AG09319 (cell line): ENCODE measurements around the gene LDB3.

ENCODE experiments used
- DNase-seq: peaks from one replicate; pipeline ENCODE4 v3.0.0-alpha.2; 2010; ENCODE audit warnings: low read depth; ENCODE audit errors: extremely low read depth
- CTCF ChIP-seq: IDR thresholded peaks from 2 replicates; pipeline ENCODE4 v1.5.1; 2011; ENCODE audit warnings: low read depth, mild to moderate bottlenecking, inconsistent platforms, low read length, moderate library complexity

Gene LDB3

GRCh38 chr10:86769991-86770390, 101.7 kb downstream of the LDB3 start:
- TF ChIP-seq CTCF, result no peak
- no peak for DNase-seq

- no peak for TF ChIP-seq CTCF
These were observed 102.2 kb downstream of the LDB3 start for GRCh38 chr10:86770412-86770960.

GRCh38 chr10:86773498-86773897, 105.2 kb downstream of the LDB3 start:
- TF ChIP-seq CTCF, result no peak
- DNase-seq, result no peak

More at GRCh38 chr10:86770412-86770960, 102.2 kb downstream of the LDB3 start:
- no peak for DNase-seq

GRCh38 chr10:86775056-86775869, 107.0 kb downstream of the LDB3 start:
- DNase-seq, result no peak
- no peak for TF ChIP-seq CTCF

- TF ChIP-seq CTCF, result no peak
- no peak for DNase-seq
These were observed 107.5 kb downstream of the LDB3 start for GRCh38 chr10:86775870-86776180.

- TF ChIP-seq CTCF, result no peak
- DNase-seq, result peak; percentile 81
These were observed 111.1 kb downstream of the LDB3 start for GRCh38 chr10:86779220-86780017.
